Measurements from ENCODE around the gene SMAD3.

GRCh38 chr15:67242708-67243111, 177.3 kb downstream of the SMAD3 start:
- no peak for TF ChIP-seq CTCF (IDR thresholded peaks at IDR 0.05; ENCODE audit: low read depth, low read length, missing input control)
- TF ChIP-seq EGR1 (IDR thresholded peaks at IDR 0.05; ENCODE audit: low read depth in 2 of 2), result no peak
- TF ChIP-seq, protein P1, sequence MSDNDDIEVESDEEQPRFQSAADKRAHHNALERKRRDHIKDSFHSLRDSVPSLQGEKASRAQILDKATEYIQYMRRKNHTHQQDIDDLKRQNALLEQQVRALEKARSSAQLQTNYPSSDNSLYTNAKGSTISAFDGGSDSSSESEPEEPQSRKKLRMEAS (IDR thresholded peaks at IDR 0.05), result no peak
- TF ChIP-seq RAD21 (IDR thresholded peaks at IDR 0.05), result no peak
- TF ChIP-seq JUND (IDR thresholded peaks at IDR 0.05), result no peak
- no peak for TF ChIP-seq GABPA (IDR thresholded peaks at IDR 0.05 in 1 of 2, conservative IDR thresholded peaks at IDR 0.05 in 1 of 2)

Measured in liver (tissue), 3 donors.